GM20000 (cell line): Measurements from ENCODE around the gene USP12.

Source experiments
- DNase-seq: peaks from one replicate; pipeline ENCODE4 v3.0.0; 2012; ENCODE audit warnings: low spot score
- TF ChIP-seq, protein P1 (sequence below): IDR thresholded peaks from 2 replicates; pipeline ENCODE4 v1.5.1; 2012; ENCODE audit warnings: mild to moderate bottlenecking, control low read depth; ENCODE audit errors: extremely low read depth, missing control alignments

The USP12 gene

DNA sequence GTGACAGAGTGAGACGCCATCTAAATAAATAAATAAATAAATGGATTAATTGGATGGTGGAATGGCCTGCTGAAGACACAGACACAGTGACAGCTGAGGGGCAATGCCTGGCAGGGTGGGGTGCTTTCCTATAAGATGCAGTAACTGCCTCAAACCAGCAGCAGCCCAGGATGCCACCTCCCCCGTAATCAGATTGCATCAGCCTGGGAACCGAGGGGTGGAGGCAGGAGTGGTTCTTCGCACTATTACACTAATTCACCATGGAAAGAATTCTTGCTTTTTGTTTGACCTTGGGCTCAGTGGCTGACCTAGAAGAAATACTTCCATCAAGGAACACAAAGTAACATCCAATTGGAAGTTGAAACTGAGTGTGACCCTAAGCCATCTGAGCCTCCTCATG lies 31.6 kb upstream of the USP12 start:
- TF ChIP-seq, protein P1, sequence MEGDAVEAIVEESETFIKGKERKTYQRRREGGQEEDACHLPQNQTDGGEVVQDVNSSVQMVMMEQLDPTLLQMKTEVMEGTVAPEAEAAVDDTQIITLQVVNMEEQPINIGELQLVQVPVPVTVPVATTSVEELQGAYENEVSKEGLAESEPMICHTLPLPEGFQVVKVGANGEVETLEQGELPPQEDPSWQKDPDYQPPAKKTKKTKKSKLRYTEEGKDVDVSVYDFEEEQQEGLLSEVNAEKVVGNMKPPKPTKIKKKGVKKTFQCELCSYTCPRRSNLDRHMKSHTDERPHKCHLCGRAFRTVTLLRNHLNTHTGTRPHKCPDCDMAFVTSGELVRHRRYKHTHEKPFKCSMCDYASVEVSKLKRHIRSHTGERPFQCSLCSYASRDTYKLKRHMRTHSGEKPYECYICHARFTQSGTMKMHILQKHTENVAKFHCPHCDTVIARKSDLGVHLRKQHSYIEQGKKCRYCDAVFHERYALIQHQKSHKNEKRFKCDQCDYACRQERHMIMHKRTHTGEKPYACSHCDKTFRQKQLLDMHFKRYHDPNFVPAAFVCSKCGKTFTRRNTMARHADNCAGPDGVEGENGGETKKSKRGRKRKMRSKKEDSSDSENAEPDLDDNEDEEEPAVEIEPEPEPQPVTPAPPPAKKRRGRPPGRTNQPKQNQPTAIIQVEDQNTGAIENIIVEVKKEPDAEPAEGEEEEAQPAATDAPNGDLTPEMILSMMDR: no peak
- no peak for DNase-seq

DNA sequence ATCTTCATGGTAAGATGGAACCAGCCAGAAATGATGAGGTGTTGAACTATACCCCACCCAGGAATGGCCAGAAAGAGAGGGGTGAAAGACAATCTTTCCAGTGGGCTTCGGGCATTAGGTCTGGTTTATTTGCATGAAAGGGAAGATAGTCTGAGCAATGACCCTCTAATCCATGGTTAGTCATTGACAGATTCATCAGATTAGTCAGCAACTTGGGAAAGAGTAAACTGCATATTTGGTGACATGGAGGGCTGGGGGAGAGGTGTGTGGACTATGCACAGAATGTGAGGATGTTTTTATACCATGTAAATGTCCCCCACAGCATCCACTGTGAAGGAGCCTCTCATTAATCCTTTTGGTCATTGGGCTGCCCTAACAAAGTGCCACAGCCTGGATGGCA lies 30.1 kb upstream of the USP12 start:
- TF ChIP-seq, protein P1: no peak

DNA sequence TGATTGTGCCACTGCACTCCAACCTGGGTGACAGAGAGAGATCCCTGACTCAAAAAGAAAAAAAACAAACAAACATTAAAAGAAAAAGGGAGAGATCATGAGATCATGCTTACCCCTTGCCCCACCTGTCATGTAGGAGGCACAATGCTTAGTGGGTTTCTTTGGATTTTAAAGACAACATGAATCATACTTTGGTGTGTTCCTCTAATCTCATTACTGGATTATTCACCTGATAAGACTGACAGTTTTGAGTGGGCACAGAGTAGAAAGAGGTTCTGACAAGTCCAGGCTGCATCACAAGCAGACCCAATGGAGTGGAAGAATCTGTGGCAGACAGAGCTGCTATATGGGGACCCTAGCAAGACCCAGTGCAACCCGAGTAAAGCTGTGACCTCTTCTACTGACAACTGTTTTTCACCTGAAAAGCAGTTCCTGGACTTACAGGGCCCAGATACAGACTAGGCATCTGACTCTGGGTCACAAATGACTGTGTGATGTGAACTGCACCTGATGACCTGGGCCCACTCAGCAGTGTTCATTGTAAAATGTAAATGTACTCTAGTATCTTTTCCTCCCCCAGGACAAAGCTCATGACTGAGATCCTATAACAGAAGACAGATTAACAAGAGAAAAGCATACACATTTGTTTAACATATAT lies 28.9 kb upstream of the USP12 start:
- TF ChIP-seq, protein P1: no peak
- no peak for DNase-seq

More for the DNA sequence above, 30.1 kb upstream of the USP12 start:
- no peak for DNase-seq

DNA sequence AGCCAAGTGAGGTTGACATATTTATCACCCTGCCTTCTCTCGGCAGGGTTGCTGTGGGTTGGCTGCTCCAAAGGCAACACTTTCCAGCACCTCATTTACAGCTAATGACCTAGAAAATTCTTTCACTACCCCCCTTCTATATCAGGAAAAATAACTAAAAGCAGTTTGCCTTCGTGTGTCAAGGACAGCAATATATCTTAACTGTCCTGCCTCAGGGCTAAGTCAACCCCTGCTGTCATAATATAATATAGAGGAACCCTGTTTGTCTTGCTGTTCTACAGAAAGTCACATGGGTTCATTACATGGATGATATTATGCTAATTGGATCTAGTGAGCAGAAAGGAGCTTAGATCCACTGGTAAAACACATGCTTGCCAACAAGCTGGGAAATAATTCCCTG lies 28.1 kb upstream of the USP12 start:
- no peak for DNase-seq
- TF ChIP-seq, protein P1: no peak

DNA sequence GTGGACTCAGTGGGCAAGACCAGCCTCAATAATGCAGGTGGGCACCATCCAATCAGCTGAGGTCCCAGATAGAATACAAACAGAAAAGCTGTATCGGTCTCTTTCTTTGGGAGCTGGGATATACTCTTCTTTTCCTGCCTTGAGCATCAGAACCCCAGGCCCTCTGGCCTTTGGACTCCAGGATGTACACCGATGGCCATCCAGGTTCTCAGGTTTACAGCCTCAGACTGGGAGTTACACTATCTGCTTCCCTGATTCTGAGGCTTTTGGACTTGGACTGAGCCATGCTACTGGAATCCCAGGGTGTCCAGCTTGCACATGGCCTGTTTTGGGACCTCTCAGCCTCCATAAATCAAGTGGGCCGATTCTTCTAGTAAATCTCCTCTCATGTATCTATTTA lies 27.6 kb upstream of the USP12 start:
- no peak for DNase-seq
- TF ChIP-seq, protein P1: no peak

DNA sequence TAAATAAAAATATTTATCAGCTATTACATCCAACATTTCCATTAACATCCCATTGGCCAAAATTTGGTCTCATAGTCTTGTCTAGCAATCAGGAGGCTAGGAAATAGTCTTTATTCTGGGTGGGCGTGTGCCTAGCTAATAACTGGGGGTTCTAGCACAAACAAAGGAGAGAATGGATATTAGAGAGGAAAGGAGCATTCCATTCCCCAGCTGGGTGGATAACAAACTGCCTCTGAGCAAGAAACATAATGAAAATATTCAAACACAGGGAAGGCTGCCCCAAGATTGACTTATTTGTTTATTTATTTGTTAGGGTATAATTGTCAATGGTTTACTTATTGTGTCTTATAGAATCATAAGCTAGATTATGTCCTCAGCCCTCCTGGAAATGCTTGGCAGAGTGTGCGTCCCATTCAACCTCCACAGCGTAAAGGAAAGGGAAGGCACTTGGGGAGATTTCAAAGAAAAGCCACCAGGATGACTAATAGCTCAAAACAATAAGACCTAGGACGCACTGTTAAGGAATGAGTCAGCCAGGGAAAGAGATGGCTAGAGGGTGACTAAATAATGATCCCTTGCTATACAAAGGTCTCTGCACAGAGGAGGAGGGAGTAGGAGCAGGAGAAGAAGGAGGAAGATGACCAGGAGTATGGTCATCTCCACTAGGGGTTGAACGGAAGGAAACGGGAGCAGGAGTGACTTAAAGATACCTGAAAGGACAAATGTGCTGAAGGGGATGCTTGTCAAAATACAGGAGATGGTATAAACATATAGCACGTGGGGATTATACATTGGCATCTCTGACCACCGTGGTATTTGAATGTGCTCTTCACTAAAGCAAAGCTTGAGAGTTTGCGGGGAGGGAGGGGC lies 23.5 kb upstream of the USP12 start:
- no peak for DNase-seq
- TF ChIP-seq, protein P1: no peak

DNA sequence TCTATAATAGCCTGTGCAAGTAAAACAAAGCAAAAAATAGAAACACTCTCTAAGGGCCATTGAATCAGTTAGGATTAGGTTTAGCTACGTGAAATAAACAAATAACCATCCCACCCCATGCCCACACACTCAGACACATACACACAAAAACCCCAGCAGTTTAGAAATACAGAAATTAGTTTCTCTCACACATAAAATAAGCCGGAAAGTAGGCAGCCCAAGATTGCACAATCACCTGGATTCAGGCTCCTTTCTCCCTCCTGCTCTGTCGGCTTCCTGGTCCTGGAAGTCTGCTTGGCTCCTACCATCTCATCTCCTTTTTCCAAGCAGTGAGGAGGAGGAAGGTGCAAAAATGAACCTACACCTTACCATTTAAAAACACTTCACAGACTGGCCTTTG lies 22.6 kb upstream of the USP12 start:
- DNase-seq: no peak

More for the DNA sequence above, 22.6 kb upstream of the USP12 start:
- TF ChIP-seq, protein P1: no peak
